Activated CD4-positive, CD25-positive, alpha-beta regulatory T cell treated with anti-CD3 and anti-CD28 coated beads, Interleukin-2, amount 50 U/mL, for 16 hours (primary cell): Measurements from ENCODE around the gene CDT1.
A peak's percentile ranks its signal among the peaks of the same experiment; 100 is the strongest.

Experiments used
- DNase-seq: peaks from one replicate; pipeline ENCODE4 v3.0.0-alpha.2; 2020; ENCODE audit warnings: low read depth, low spot score

CDT1 gene

DNA sequence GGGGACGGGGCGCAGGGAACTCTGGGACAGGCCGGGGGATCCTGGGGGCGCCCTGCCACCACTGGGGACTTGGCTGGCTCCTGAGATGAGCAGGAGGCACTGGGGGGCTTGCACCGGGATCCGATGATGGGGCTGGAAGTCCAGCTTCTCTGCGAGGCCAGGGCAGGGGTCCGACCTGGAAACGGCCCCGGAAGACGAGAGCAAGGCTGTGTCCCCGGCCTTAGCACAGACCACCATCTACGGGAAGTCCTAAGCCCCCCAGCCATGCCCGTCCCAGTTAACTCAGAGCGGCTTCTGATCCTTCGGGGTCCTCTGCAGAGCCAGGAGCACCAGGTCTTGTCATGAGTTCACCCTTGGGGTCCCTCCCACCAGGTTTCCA is 573 bp downstream of the CDT1 start:
- DNase-seq: no peak

DNA sequence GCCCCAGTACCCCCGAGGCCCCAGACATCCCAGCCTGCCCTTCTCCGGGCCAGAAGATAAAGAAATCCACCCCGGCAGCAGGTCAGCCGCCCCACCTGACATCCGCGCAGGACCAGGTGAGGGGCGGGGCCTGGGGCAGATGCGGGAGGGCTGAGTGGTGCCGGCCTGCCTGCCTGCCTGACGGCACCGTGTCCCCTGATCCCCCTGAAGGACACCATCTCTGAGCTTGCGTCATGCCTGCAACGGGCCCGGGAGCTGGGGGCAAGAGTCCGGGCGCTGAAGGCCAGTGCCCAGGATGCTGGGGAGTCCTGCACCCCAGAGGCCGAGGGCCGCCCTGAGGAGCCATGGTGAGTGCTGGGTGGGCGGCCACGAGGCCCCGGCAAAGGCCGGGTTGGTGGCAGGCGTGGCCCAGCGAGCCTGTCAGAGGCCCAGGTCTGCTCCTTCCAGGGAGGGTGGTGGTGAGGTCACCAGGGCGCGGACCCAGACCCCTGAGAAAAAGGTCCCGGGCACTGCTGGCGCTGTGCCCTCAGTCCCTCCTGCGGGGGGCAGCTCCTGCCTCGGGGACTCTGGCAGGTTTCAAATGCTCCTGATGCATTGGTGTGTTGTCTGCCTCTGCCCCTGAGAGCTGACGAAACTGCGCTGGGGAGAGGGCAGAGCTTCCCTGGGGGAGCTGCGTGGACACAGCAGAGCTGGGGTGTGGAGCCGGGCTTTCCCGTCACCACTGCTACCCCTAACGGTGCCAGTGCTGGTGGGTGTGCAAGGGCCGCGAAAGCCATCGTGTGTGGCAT is 1.2 kb downstream of the CDT1 start:
- no peak for DNase-seq

DNA sequence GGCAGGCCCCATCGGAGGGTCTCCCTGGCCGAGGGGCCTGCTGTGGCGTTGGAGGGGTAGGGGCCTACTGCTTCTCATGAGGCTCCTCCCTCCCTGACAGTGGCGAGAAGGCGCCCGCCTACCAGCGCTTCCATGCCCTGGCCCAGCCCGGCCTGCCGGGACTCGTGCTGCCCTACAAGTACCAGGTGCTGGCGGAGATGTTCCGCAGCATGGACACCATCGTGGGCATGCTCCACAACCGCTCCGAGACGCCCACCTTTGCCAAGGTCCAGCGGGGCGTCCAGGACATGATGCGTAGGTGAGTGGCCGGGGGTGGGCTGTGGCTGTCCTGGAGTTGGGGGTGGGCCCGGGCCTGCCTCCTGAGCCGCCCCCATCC is 1.7 kb downstream of the CDT1 start:
- no peak for DNase-seq

DNA sequence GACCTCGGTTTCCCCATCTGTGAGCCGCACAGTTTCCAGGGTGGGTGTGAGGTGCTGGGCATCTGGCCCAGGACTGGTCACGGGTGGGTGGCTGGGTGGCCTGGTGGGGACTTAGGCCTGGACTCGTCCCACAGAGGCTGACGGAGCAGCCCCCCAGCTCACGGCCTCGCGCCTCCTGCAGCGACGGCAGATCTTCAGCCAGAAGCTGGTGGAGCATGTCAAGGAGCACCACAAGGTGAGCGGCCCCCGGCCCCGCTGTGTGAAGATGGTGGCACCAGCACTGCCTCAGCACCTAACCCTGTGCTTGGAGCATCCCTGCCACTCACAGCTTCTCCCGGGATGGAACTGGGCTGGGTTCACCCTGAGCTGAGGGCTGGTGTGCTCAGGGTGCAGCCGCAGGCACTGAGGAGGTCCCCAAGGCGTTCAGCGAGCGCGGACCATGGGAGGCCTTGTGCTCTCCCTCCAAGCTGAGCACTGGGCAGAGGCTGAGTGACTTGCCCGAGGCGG is 2.4 kb downstream of the CDT1 start:
- no peak for DNase-seq

DNA sequence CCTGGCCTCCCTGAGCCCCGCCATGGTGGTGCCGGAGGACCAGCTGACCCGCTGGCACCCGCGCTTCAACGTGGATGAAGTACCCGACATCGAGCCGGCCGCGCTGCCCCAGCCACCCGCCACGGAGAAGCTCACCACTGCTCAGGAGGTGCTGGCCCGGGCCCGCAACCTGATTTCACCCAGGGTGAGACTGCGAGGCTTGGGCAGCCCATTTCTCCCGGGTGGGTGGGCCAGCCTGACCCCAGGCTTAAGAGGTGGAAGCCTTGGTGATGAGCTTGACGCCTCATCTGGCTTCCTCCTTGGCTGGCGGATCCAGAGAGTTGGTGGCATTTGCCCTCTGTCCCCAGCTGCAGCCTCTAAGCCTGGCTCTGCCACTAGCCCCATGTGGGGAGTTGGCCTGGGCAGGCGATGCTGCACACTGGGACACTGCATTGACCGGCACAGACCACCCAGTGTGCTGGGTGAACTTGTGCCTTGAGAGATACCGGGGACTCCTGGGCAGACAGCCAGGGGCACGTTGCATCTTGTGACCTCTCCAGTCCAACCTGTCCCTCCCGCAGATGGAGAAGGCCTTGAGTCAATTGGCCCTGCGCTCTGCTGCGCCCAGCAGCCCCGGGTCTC is 3.0 kb downstream of the CDT1 start:
- DNase-seq: no peak

DNA sequence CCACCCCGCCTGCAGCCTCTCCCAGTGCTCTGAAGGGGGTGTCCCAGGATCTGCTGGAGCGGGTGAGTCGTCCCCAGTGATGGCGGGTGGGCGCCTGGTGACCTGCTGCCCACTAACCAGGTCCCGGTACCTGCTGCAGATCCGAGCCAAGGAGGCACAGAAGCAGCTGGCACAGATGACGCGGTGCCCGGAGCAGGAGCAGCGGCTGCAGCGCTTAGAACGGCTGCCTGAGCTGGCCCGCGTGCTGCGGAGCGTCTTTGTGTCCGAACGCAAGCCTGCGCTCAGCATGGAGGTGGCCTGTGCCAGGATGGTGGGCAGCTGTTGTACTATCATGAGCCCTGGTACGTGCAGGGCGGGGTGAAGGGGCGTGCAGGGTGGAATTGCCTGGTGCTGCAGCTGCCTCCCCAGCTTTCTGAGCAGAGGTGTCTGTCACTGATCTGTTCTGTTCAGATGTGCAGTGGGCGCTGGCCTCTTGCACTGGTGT is 3.6 kb downstream of the CDT1 start:
- no peak for DNase-seq

DNA sequence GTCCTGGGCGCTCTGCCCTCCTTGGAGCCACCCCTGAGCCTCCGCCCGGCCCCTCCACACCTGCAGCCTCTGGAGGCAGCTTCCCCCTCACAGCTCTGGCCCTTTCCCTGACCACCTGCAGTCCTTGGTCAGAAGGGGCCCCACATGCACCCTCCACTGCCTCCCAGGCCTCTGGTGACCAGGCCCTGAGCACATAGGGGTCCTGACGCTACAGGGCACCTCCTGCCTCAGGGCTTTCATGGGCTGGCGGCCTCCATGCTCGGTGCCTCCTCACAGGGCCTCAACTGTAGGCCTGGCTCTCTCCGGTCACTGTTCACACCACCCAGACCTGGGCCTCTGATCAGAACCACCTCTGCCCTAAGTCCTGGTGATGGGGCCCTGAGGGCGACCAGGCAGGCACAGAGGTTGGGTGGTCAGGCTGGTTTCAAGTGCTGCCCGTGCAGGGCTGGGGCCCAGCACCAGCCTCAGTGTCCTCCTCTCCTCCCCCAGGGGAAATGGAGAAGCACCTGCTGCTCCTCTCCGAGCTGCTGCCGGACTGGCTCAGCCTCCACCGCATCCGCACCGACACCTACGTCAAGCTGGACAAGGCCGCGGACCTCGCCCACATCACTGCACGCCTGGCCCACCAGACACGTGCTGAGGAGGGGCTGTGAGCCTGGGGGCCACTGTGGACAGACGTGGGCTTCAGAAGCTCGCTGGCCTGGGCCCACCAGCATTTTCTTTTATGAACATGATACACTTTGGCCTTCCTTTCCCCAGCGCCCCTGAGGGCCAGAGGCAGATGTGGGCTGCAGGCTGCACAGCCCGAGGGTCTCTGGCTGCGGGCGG is 4.3 kb downstream of the CDT1 start:
- no peak for DNase-seq

DNA sequence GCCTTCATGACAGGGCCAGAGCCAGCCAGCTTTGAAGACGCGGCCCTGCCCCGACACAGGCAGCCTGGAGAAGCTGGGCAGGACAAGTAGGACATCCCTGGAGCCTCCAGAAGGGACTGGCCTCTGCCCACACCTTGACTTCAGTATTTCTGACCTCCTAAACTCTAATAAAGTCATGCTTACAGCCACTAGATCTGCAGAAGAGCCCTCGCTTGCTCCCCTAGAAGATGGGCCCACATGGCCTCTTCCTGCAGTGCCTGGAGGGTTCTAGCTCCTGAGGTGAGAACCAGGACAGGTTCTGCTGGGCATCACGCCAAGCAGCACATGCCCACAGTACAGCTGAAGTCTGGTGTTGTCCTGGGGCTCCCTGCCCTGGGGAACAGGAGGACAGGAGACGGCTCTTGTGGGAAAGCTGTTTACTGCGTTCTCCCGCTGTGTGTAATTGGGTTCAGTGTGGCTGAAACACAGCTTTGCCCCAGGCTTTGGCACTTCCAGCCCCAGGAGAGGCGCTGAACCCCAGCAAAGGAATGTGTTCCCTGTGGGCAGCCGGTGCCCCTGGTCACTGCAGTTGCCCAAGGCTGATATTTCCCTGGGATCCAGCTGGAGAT is 5.6 kb downstream of the CDT1 start:
- no peak for DNase-seq

DNA sequence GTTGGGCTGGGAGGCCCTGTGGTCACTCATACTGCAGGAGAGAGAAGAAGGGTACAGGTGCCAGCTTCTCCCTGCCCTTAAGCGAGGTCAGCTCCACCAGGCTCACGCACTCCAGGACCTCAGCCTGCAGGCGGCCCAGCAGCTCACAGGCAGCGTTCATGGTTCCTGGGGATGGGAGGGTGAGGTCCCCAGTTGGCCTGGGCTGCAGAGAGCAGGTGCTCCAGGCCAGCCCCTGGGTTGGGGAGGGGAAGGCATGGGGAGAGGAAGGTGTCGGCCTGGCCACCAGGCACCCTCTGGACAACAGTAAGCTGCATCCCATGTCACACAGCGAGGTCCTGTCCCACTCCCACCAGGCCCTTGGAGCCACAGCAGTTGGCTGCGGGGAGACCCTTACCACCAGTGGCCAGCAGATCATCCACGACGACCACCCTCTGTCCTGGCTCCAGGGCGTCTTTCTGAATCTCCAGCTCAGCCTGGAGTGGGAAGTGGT is 6.1 kb downstream of the CDT1 start:
- no peak for DNase-seq

DNA sequence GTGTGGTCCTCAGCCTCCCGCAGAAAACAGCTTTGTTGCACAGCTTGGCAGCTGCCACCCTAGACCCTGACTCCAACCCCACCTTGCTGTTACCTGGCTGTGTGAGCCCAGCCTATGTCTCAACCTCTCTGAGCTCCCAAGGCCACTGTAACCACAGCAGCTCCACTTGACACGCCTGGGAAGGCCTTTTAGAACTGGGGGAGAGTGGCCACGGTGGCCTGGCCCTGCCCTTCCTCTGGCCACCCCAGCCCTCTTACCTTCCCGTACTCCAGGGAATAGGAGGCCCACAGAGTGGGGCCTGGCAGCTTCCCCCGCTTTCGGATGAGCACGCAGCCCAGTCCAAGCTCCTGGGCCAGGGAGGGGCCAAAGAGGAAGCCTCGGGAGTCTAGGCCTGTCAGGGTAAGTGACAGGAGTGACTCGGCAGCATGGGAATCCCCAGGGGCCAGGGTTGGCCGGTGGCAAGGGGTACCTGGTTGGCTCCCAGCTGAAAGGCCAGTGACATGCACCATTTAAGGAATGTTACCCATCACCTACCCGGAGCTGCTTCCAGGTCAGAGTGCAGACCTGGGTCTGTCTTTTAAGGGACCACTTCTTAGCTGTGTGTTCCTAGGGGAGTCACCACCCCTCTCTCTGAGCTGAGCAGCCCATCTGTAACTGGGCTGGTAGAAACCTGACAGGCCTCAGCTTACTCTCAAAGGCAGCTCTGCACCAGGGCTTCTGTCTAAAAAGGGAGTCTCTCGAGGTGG is 6.8 kb downstream of the CDT1 start:
- no peak for DNase-seq

DNA sequence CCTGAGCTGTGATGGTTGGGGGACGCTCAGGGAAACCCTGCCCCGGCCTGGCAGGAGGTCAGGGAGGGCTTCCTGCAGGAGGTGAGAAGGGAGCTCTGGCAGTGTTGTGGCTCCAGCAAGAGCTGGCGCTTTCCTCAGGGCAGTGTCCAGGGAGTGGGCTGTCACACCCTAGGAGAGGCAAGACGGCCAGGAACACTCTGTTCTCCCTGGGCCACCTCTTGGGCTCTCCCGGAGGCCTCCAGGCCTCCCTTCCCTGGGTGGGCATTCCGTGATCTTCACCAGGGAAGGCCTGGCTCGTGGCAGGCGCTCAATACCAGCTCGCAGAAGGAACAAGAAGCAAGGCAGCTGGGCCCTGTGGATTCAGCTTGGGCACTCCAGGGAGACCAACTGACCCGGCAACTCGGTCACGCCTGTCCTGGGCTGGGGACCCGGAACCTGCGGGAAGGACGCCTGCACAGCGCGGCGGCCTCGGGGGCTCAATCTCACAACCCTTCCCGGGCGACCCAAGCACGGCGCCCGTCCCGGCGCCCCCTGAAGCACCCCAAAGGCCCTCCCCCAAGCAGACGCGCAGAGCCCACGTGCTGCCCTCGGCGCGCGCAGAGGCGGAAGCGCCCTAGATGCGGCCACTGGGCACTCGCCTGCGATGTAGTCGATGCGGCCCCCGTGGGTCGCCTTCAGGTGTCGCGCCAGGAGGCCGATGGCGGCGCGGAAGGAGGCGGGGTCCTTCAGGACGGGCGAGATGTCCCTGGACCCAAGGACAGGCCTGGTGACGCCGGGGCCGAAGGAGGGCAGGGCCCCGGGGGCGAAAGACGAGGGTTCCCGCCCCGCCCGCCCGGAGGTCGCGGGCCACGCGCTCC is 7.6 kb downstream of the CDT1 start:
- peak; percentile 46 for DNase-seq

DNA sequence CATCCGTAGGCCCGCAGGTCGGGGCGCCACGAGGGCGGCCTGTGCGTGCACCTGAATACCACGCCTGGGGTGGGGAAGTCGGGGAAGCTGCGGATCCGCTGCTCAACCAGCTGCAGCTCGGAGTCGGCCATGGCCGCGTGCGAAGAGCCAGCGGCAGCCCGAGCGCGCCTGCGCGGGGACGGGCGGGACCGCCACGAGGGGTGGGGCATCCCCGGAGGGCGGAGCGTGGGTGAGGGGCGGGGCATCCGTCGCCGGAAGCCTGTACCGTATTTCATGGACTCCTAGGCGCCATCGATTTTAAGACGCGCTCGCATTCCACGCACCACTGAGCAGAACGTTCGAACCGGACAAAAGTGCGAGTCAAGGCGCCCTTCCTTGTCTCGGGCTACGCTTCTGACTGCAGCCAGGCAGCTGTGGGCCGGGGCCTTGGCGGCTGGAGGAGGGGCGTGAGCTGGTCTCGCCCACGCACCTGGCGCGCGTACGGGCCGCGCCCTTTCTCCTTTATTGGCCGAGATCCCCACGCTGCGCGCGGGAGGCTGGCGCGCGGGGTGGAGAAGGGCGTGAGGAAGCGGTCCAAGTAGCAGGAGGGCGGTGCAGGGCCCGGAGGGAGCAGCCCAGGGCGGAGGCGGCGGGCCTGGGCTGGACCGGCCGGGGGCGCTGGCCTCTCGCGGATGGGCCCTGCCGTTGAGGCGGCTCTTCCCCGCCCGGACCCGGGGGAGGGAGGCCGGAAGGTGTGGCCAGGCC is 8.4 kb downstream of the CDT1 start, which contains the start of gene APRT:
TSS of gene APRT (minus strand) at position 160 of the 744 bp plus-strand sequence. CDS start at position 131, 29 bp downstream.
- DNase-seq: peak; percentile 88

DNA sequence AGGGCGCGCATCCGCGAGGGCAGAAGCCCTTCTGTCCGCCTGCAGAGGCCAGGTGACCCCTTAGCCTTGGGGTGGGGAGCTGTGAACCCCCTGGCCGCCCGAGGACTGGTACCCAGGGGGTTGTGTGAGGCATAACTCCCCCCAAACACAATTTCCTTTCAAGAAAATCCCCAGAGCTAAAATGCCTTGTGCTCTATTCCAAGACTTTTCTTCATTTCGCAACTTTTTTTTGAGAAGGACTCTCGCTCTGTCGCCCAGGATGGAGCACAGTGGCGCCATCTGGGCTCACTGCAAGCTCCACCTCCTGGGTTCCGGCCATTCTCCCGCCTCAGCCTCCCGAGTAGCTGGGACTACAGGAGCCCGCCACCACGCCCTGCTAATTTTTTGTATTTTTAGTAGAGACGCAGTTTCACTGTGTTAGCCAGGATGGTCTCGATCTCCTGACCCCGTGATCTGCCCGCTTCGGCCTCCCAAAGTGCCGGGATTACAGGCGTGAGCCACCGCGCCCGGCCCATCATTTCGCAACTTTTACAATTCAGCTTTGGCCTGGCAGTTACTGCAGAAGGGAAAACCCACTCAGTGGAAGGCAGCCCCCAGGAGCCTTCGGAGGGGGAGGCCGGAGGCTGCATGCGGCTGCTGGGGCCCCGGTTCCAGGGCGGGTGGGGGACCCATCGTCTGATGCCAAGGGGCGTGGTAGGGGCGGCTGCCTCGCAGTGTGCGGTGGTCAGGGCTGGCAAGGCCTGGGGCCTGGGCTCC is 9.1 kb downstream of the CDT1 start:
- no peak for DNase-seq

DNA sequence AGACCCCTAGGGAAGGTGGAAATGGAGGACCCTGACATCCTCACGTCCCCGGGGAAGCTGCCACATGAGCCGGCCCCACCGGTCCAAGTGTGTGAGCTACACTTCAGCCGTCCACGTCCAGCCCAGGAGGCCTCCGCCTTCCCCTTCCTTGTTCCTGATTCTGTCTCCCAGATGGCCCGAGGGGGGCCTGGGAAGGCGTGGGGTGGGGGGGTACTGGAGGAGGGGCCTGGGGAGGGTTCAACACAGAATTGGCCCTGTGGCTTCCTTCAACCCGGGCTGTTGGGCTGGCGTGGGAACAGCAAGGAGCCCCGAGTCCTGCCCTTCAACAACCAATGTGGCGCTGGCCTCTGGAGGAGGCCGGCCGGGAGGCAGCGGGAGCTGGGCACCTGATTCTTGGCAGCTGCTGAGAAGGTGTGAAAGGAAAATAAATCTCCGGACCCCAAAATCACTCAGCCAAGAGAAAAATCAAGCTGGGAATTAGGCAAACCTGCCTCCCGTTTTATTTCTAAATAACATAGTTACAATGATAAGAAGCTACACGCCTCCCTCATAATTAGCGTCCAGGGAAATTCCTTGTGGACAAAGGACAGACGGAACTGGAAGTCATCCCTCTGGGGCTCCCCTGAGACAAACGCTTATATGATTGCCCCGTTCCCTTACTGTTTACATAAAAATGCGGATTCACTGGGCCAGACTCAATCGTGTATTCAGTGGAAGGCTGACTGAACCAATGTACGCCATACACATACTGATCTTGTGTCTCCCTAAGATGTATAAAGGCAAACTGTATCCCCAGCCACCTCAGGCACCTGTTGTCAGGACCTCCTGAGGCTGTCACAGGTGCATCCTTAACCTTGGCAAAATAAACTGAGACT is 9.9 kb downstream of the CDT1 start:
- DNase-seq: no peak

DNA sequence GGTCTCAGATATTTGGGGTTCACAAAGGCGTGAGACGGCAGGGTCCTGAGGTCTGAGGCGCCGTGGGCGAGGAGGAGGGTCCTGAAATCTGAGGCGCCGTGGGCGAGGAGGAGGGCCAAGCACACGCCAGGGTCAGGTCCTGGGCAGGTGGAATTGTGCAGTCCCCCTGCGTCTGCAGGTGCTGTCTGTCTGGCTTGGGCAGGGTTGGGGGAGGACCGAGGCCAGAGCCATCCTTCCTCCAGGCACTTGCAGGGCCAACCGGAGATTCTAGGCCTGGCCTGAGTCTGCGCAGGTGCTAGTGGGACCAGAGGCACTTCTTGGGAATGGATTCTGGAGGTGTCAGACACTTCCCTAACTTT is 10.5 kb downstream of the CDT1 start:
- no peak for DNase-seq

DNA sequence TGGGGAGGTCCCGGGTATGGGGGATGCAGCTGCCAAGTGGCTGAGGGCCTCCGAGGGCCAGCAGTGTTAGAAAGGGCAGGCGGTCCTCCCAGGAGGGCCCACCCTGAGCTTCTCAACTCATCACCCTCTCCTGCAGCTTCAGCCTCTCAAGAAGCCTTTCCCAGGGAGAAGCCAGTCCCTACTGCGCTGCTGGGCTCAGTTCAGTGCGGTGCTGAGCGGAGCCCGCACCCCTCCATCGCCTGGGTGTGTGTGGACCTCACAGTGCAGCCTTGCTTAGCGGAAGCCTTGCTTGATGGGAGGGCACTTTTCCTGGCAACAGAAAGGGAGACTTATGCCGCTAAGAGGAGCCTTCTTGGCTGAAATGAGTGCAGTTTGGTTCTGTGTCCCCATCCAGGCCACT is 11.6 kb downstream of the CDT1 start:
- no peak for DNase-seq

DNA sequence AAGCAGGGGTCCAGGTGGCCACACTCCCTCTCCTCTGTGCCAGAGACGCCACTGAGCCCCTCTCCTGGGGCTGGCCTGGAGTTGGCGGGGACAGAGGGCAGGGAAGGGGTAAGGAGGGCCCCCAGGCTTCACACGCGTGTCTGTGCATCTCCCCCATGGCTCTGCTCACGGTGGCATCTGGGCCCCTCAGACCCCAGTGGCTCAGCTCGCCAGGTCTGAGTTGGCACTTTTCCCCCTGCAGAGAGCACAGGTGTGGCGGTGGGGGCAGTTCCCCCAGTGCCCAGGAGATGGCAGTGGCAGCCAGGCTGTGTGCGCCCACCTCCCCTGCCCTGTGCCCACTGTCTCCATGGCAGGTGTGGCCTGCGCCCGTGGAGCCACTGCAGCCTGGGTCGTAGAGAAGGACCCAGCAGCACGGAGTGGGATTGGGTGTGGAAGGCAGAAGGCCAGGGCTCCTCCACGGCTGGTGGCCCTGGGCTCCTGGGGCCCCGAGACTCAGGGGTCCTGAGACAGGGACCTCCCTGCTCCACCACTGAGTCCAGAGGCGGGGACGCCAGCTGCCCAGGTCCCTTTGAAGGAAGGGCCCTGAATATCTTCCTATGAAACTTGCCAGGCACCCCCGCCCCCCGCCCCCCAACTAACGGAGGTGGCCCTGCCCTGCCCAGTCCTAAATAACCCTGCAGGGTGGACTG is 12.5 kb downstream of the CDT1 start:
- no peak for DNase-seq
